Right lung (tissue), 10 donors: ENCODE results near the gene MRPL9. TPM values are rescaled to one million over a fixed set of nuclear protein-coding genes. Genes with fewer than 3 reads are reported as not detected.

ENCODE experiments used
- DNase-seq, 2 donors: peaks; one replicate each; pipeline ENCODE4 v3.0.0-alpha.2; 2013
- long read RNA-seq, 8 donors: transcript quantifications; one replicate each; lab custom pipeline, GENCODE V29; 2026
- polyA plus RNA-seq, 5 donors: library from polyadenylated mRNA; unstranded; fragments of 120-200 nt; gene quantifications; one replicate each; pipeline versions ENCODE4 v1.2.1 to v1.2.3, GENCODE V29; 2013; ENCODE audit warnings: inconsistent platforms in 1 of 5, low replicate concordance in 1 of 5; ENCODE audit not compliant: insufficient read length in 5 of 5, insufficient read depth in 1 of 5

Gene MRPL9
- polyA plus RNA-seq = 100 to 1,000 TPM; 104 to 125 (median 113) TPM
- long read RNA-seq, donor 1, transcript MRPL9-203 (3 exons, 348 nt) = minor isoform, 12 of 126 reads
- long read RNA-seq, donor 1, transcript MRPL9-202 (7 exons, 1,296 nt) = major isoform, 38 of 126 reads
- long read RNA-seq, donor 1, partial matches to known transcripts = 66 of 126 reads
- long read RNA-seq, donor 1, other reads (novel, unspliced or antisense) = 0 of 126 reads
- long read RNA-seq, donor 2, transcript MRPL9-202 (7 exons, 1,296 nt) = major isoform, 24 of 40 reads
- long read RNA-seq, donor 2, partial matches to known transcripts = 8 of 40 reads
- long read RNA-seq, donor 2, other reads (novel, unspliced or antisense) = 0 of 40 reads
- long read RNA-seq, donor 3, transcript MRPL9-211 (2 exons, 403 nt) = minor isoform, 7 of 64 reads
- long read RNA-seq, donor 3, transcript MRPL9-202 (7 exons, 1,296 nt) = major isoform, 22 of 64 reads
- long read RNA-seq, donor 3, partial matches to known transcripts = 27 of 64 reads
- long read RNA-seq, donor 3, other reads (novel, unspliced or antisense) = 0 of 64 reads
- long read RNA-seq, donor 4, transcript MRPL9-211 (2 exons, 403 nt) = minor isoform, 5 of 37 reads
- long read RNA-seq, donor 4, transcript MRPL9-202 (7 exons, 1,296 nt) = major isoform, 16 of 37 reads
- long read RNA-seq, donor 4, partial matches to known transcripts = 9 of 37 reads
- long read RNA-seq, donor 4, other reads (novel, unspliced or antisense) = 0 of 37 reads
- long read RNA-seq, donor 5, transcript MRPL9-201 (6 exons, 882 nt) = minor isoform, 8 of 88 reads
- long read RNA-seq, donor 5, transcript MRPL9-202 (7 exons, 1,296 nt) = major isoform, 40 of 88 reads
- long read RNA-seq, donor 5, transcript MRPL9-203 (3 exons, 348 nt) = minor isoform, 7 of 88 reads
- long read RNA-seq, donor 5, transcript MRPL9-211 (2 exons, 403 nt) = minor isoform, 8 of 88 reads
- long read RNA-seq, donor 5, partial matches to known transcripts = 22 of 88 reads
- long read RNA-seq, donor 5, other reads (novel, unspliced or antisense) = 0 of 88 reads
- long read RNA-seq, donor 6, transcript MRPL9-202 (7 exons, 1,296 nt) = major isoform, 37 of 67 reads
- long read RNA-seq, donor 6, transcript MRPL9-203 (3 exons, 348 nt) = minor isoform, 7 of 67 reads
- long read RNA-seq, donor 6, transcript MRPL9-211 (2 exons, 403 nt) = minor isoform, 7 of 67 reads
- long read RNA-seq, donor 6, partial matches to known transcripts = 12 of 67 reads
- long read RNA-seq, donor 6, other reads (novel, unspliced or antisense) = 0 of 67 reads
- long read RNA-seq, donor 7, transcript MRPL9-202 (7 exons, 1,296 nt) = major isoform, 22 of 36 reads
- long read RNA-seq, donor 7, partial matches to known transcripts = 5 of 36 reads
- long read RNA-seq, donor 7, other reads (novel, unspliced or antisense) = 0 of 36 reads
- long read RNA-seq, donor 8, transcript MRPL9-202 (7 exons, 1,296 nt) = major isoform, 6 of 34 reads
- long read RNA-seq, donor 8, partial matches to known transcripts = 21 of 34 reads
- long read RNA-seq, donor 8, other reads (novel, unspliced or antisense) = 0 of 34 reads

GRCh38 chr1:151762941-151763921 lies at the start of gene MRPL9:
Gene MRPL9 (minus strand): TSS chr1:151763496. CDS start chr1:151763479, 17 bp downstream.
- DNase-seq = peak; percentile 73 to 79

- no peak for DNase-seq
Measured at GRCh38 chr1:151811181-151811580, 47.9 kb upstream of the MRPL9 start.

- no peak for DNase-seq
Measured at GRCh38 chr1:151809985-151810556, 46.8 kb upstream of the MRPL9 start.

GRCh38 chr1:151809290-151809984 lies 46.1 kb upstream of the MRPL9 start:
- no peak for DNase-seq

- DNase-seq = no peak
Measured at GRCh38 chr1:151807766-151808165, 44.5 kb upstream of the MRPL9 start.

GRCh38 chr1:151807131-151807530 lies 43.8 kb upstream of the MRPL9 start:
- DNase-seq = no peak

- no peak for DNase-seq
Measured at GRCh38 chr1:151806170-151806569, 42.9 kb upstream of the MRPL9 start.

- no peak for DNase-seq
Measured at GRCh38 chr1:151805066-151805820, 41.9 kb upstream of the MRPL9 start, which contains the start of gene LINGO4. Gene LINGO4 (minus strand): TSS chr1:151805419. CDS start chr1:151802704, 2,715 bp downstream.

GRCh38 chr1:151803915-151804314 lies 40.6 kb upstream of the MRPL9 start:
- DNase-seq = no peak

- DNase-seq = no peak
Measured at GRCh38 chr1:151803164-151803563, 39.9 kb upstream of the MRPL9 start.

- DNase-seq = no peak
Measured at GRCh38 chr1:151802372-151802771, 39.1 kb upstream of the MRPL9 start.

GRCh38 chr1:151801846-151802245 lies 38.5 kb upstream of the MRPL9 start:
- no peak for DNase-seq

- DNase-seq = no peak
Measured at GRCh38 chr1:151801310-151801820, 38.1 kb upstream of the MRPL9 start.

- no peak for DNase-seq
Measured at GRCh38 chr1:151800830-151801229, 37.5 kb upstream of the MRPL9 start.

GRCh38 chr1:151799179-151800022 lies 36.1 kb upstream of the MRPL9 start:
- no peak for DNase-seq

GRCh38 chr1:151798571-151798970 lies 35.3 kb upstream of the MRPL9 start:
- DNase-seq = no peak
